Neural progenitor cell (in vitro differentiated cells): ENCODE results near the gene TRPT1.

Source experiments
- EZH2 ChIP-seq: fragments of 200-600 bp; sonication (generic); IDR thresholded peaks from 2 replicates; pipeline ENCODE4 v1.6.1; 2017; ENCODE audit warnings: antibody characterized with exemption, mild to moderate bottlenecking, moderate library complexity
- TF ChIP-seq, protein P1 (sequence below): fragments of 200-600 bp; sonication (generic); IDR thresholded peaks from 2 replicates; pipeline ENCODE4 v1.5.1; 2017; ENCODE audit warnings: antibody characterized with exemption, mild to moderate bottlenecking

DNA sequence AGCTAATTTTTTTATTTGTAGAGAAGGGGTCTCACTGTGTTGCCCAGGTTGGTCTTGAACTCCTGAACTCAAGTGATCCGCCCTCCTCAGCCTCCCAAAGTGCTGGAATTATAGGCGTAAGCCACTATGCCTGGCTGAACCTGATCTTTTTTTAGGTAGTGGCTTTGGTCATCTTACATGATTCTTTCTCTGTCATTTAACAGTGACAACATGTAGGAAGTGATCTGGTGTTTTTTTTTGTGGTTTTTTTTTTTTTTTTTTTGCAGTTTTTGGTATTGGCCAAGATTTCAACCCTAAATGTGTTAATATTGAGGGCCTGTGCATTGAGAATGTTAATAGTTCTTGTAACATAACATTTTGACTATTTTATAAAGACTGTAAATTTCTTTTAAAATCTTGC is 27.5 kb downstream of the TRPT1 start:
- TF ChIP-seq, protein P1, sequence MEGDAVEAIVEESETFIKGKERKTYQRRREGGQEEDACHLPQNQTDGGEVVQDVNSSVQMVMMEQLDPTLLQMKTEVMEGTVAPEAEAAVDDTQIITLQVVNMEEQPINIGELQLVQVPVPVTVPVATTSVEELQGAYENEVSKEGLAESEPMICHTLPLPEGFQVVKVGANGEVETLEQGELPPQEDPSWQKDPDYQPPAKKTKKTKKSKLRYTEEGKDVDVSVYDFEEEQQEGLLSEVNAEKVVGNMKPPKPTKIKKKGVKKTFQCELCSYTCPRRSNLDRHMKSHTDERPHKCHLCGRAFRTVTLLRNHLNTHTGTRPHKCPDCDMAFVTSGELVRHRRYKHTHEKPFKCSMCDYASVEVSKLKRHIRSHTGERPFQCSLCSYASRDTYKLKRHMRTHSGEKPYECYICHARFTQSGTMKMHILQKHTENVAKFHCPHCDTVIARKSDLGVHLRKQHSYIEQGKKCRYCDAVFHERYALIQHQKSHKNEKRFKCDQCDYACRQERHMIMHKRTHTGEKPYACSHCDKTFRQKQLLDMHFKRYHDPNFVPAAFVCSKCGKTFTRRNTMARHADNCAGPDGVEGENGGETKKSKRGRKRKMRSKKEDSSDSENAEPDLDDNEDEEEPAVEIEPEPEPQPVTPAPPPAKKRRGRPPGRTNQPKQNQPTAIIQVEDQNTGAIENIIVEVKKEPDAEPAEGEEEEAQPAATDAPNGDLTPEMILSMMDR, result no peak
- no peak for TF ChIP-seq EZH2
